IMR-90 (cell line): ENCODE data around the gene KIF6. TPM values are rescaled to one million over a fixed set of nuclear protein-coding genes. Genes with fewer than 3 reads are reported as not detected.

ENCODE experiments used
- ATAC-seq: fragments of 200-7000 bp; cut with Tn5 transposase; 2 replicates; pipeline ENCODE4 v1.9.1; 2020; ENCODE audit warnings: low read depth, mild to moderate bottlenecking, moderate library complexity
- BruUV-seq: library from RNA; stranded (reverse); fragments of 400-500 nt; replicated peaks from 2 replicates; lab custom pipeline; 2021; lab: Mats Ljungman, UMichigan
- CTCF ChIA-PET: fragments of 300-600 bp; formaldehyde crosslinking; extraction: SDS; loops from one replicate; lab custom pipeline; 2021; ENCODE audit warnings: antibody characterized with exemption; lab: Yijun Ruan, JAX
- POLR2A ChIA-PET: fragments of 300-600 bp; sonication (Branson Sonifier 250); formaldehyde crosslinking; loops from one replicate; lab custom pipeline; 2022; ENCODE audit warnings: antibody characterized with exemption; ENCODE audit not compliant: unreplicated experiment; lab: Charles Lee
- DNase-seq: peaks from one replicate; pipeline ENCODE4 v3.0.0; 2013
- H2AFZ ChIP-seq: replicated peaks from 2 replicates; pipeline ENCODE3; 2013; ENCODE audit warnings: low read length, mild to moderate bottlenecking; ENCODE audit not compliant: poor library complexity
- H2AK5ac ChIP-seq: 2 replicates; pipeline ENCODE4 v1.6.1; 2013; ENCODE audit warnings: low read depth, low read length, inconsistent platforms
- H2AK9ac ChIP-seq: replicated peaks from 2 replicates; pipeline ENCODE3; 2013; ENCODE audit warnings: mild to moderate bottlenecking, low read depth, low read length, moderate library complexity; ENCODE audit not compliant: poor library complexity
- H2BK120ac ChIP-seq: 2 replicates; pipeline ENCODE4 v1.6.1; 2013; ENCODE audit warnings: low read depth, low read length, inconsistent platforms
- H2BK15ac ChIP-seq: 3 replicates; pipeline ENCODE4 v1.6.1; 2013; ENCODE audit warnings: low read depth, low read length, inconsistent platforms
- H2BK20ac ChIP-seq: 2 replicates; pipeline ENCODE4 v1.6.1; 2013; ENCODE audit warnings: low read depth, mild to moderate bottlenecking, inconsistent platforms, low read length, moderate library complexity
- H2BK5ac ChIP-seq: 2 replicates; pipeline ENCODE4 v1.6.1; 2013; ENCODE audit warnings: mild to moderate bottlenecking, low read depth, low read length, inconsistent platforms; ENCODE audit not compliant: poor library complexity, severe bottlenecking
- H3K14ac ChIP-seq: replicated peaks from 2 replicates; pipeline ENCODE4 v1.6.1; 2013; ENCODE audit warnings: low read depth, low read length, inconsistent platforms
- H3K18ac ChIP-seq: 2 replicates; pipeline ENCODE4 v1.6.1; 2013; ENCODE audit warnings: low read depth, low read length, control low read depth
- H3K23ac ChIP-seq: 2 replicates; pipeline ENCODE4 v1.6.1; 2013; ENCODE audit warnings: low read depth, low read length, inconsistent platforms
- H3K27ac ChIP-seq: 2 replicates; pipeline ENCODE4 v1.5.1; 2013; ENCODE audit warnings: mild to moderate bottlenecking, control low read depth, low read length; ENCODE audit not compliant: insufficient read depth
- H3K27me3 ChIP-seq: 2 replicates; pipeline ENCODE4 v1.6.1; 2013; ENCODE audit warnings: low read length; ENCODE audit not compliant: control insufficient read depth, insufficient read depth
- H3K36me3 ChIP-seq: 2 replicates; pipeline ENCODE4 v1.6.1; 2013; ENCODE audit warnings: low read length, mixed read lengths; ENCODE audit not compliant: control insufficient read depth, insufficient read depth
- H3K4ac ChIP-seq: 2 replicates; pipeline ENCODE4 v1.6.1; 2013; ENCODE audit warnings: low read depth, low read length, inconsistent platforms
- H3K4me1 ChIP-seq: 2 replicates; pipeline ENCODE4 v1.6.1; 2013; ENCODE audit warnings: low read length, mixed read lengths; ENCODE audit not compliant: control insufficient read depth, insufficient read depth
- H3K4me2 ChIP-seq: 2 replicates; pipeline ENCODE4 v1.6.1; 2013; ENCODE audit warnings: low read depth, mild to moderate bottlenecking, control low read depth, low read length, moderate library complexity
- H3K4me3 ChIP-seq: 2 replicates; pipeline ENCODE4 v1.5.1; 2013; ENCODE audit warnings: low read depth, mild to moderate bottlenecking, control low read depth, low read length, moderate library complexity; ENCODE audit not compliant: insufficient read depth
- H3K56ac ChIP-seq: 2 replicates; pipeline ENCODE4 v1.6.1; 2013; ENCODE audit warnings: low read length, inconsistent platforms; ENCODE audit not compliant: insufficient read depth; ENCODE audit errors: extremely low read depth
- H3K79me1 ChIP-seq, 2 experiments: 2 replicates each; pipeline ENCODE4 v1.6.1; 2013; ENCODE audit warnings: low read length in 2 of 2, inconsistent platforms in 1 of 2, low read depth in 1 of 2
- H3K9ac ChIP-seq: 2 replicates; pipeline ENCODE4 v1.6.1; 2013; ENCODE audit warnings: low read depth, low read length, control low read depth
- H3K9me1 ChIP-seq: 2 replicates; pipeline ENCODE4 v1.6.1; 2013; ENCODE audit warnings: low read length, inconsistent platforms; ENCODE audit not compliant: insufficient read depth
- H3K9me3 ChIP-seq: 2 replicates; pipeline ENCODE4 v1.6.1; 2013; ENCODE audit warnings: low read length; ENCODE audit not compliant: control insufficient read depth, insufficient read depth
- H4K20me1 ChIP-seq: 2 replicates; pipeline ENCODE4 v1.6.1; 2013; ENCODE audit warnings: low read length, inconsistent platforms; ENCODE audit not compliant: insufficient read depth
- H4K5ac ChIP-seq: 2 replicates; pipeline ENCODE4 v1.6.1; 2013; ENCODE audit warnings: mild to moderate bottlenecking, low read depth, low read length, control low read depth
- H4K8ac ChIP-seq, 2 experiments: 2 replicates each; pipeline ENCODE4 v1.6.1; 2013; ENCODE audit warnings: low read depth in 2 of 2, low read length in 2 of 2, control low read depth in 1 of 2, inconsistent platforms in 1 of 2
- H4K91ac ChIP-seq: 2 replicates; pipeline ENCODE4 v1.6.1; 2013; ENCODE audit warnings: low read depth, low read length, inconsistent platforms; ENCODE audit not compliant: insufficient read depth
- BHLHE40 ChIP-seq: fragments of 150-350 bp; IDR thresholded peaks from 2 replicates; pipeline ENCODE4 v1.6.1; 2016; ENCODE audit warnings: mild to moderate bottlenecking, low read depth, low read length
- CHD1 ChIP-seq: IDR thresholded peaks from 2 replicates; pipeline ENCODE4 v1.6.1; 2012; ENCODE audit warnings: low read depth, low read length, improper control_type of control experiment
- CTCF ChIP-seq: conservative IDR thresholded peaks from 2 replicates; pipeline ENCODE4 v1.5.1; 2012; ENCODE audit warnings: mild to moderate bottlenecking, low read depth, low read length, improper control_type of control experiment
- ELK1 ChIP-seq: fragments of 150-350 bp; IDR thresholded peaks from 2 replicates; pipeline ENCODE4 v1.6.1; 2016; ENCODE audit warnings: low read depth, mild to moderate bottlenecking, low read length, moderate library complexity, borderline replicate concordance
- MAFK ChIP-seq: IDR thresholded peaks from 2 replicates; pipeline ENCODE4 v1.6.1; 2012; ENCODE audit warnings: low read depth, low read length, improper control_type of control experiment
- MAZ ChIP-seq: IDR thresholded peaks from 2 replicates; pipeline ENCODE4 v1.6.1; 2012; ENCODE audit warnings: low read depth, mild to moderate bottlenecking, low read length, improper control_type of control experiment, moderate library complexity, borderline replicate concordance
- NFE2L2 ChIP-seq: fragments of 150-350 bp; IDR thresholded peaks from 2 replicates; pipeline ENCODE4 v1.6.1; 2016; ENCODE audit warnings: low read depth, mild to moderate bottlenecking, low read length
- POLR2A ChIP-seq: IDR thresholded peaks from 2 replicates; pipeline ENCODE4 v1.6.1; 2012; ENCODE audit warnings: mild to moderate bottlenecking, low read depth, low read length
- RAD21 ChIP-seq: IDR thresholded peaks from 2 replicates; pipeline ENCODE4 v1.6.1; 2012; ENCODE audit warnings: low read length, improper control_type of control experiment
- RCOR1 ChIP-seq: IDR thresholded peaks from 2 replicates; pipeline ENCODE4 v1.6.1; 2012; ENCODE audit warnings: mild to moderate bottlenecking, low read length, improper control_type of control experiment; ENCODE audit not compliant: insufficient replicate concordance
- RFX5 ChIP-seq: IDR thresholded peaks from 2 replicates; pipeline ENCODE4 v1.8.0; 2012; ENCODE audit warnings: low read depth, mild to moderate bottlenecking, low read length, moderate library complexity
- USF2 ChIP-seq: fragments of 150-350 bp; IDR thresholded peaks from 2 replicates; pipeline ENCODE4 v1.6.1; 2017; ENCODE audit warnings: mild to moderate bottlenecking, antibody characterized with exemption, low read length, low read depth
- WGBS, 2 experiments: methylation state at CpG; one replicate each; pipeline versions ENCODE4 v1.1.5 to v1.1.7; 2013; ENCODE audit warnings: missing lambda C conversion rate in 2 of 2; ENCODE audit not compliant: insufficient read length in 1 of 2; ENCODE audit errors: extremely low coverage in 2 of 2; 5-methylcytosine and 5-hydroxymethylcytosine counted together
- dilution Hi-C: fragments of 300-500 bp; cut with HindIII; formaldehyde crosslinking; loops from one replicate; pipeline ENCODE4 v1.14.3; 2018; ENCODE audit warnings: low sequenced_read_pairs; ENCODE audit not compliant: unreplicated experiment
- in situ Hi-C: fragments of 300-500 bp; cut with MboI; formaldehyde crosslinking; loops from 3 replicates; pipeline ENCODE4 v1.14.3; 2019; ENCODE audit warnings: low sequenced_read_pairs, inconsistent platforms, mixed read lengths
- intact Hi-C: fragments of 100-400 bp; cut with micrococcal nuclease; formaldehyde crosslinking; loops from 2 replicates; pipeline ENCODE4 v1.10.0; 2022
- polyA plus RNA-seq, 3 experiments: library from polyadenylated mRNA; depleted of rRNA; stranded (reverse); fragments of >200 nt; gene quantifications; 2 replicates each; pipeline ENCODE4 v1.2.3, GENCODE V29; 2012; ENCODE audit warnings: low replicate concordance in 1 of 3
- total RNA-seq: library from RNA; depleted of rRNA; stranded (reverse); fragments of >200 nt; gene quantifications from 2 replicates; pipeline ENCODE4 v1.2.3, GENCODE V29; 2012

KIF6 gene
- total and polyA plus RNA-seq, 2 of the 4 experiments (the other 2 are of a cell fraction): under 0.01 to 0.10 TPM

GRCh38 chr6:39292637-39293036 lies 432.6 kb downstream of the KIF6 start:
- Histone ChIP-seq H3K9me3 (no peaks in the 10 kb centered on the region), H3K9me1 (no peaks in the 10 kb centered on the region), H3K56ac (no peak overlapping the region), H2BK15ac (no peak overlapping the region), H2BK20ac (no peak overlapping the region), H3K4me1 (no peaks in the 10 kb centered on the region), H3K14ac (no peak overlapping the region), H2BK120ac (no peak overlapping the region), H4K8ac (no peak overlapping the region), H3K23ac (no peak overlapping the region), H3K4me3 (no peak overlapping the region), H3K9ac (no peak overlapping the region), H3K4ac (no peak overlapping the region), H3K27me3 (no peaks in the 10 kb centered on the region; the same call in 1 of the 2 replicates), H2AK5ac (no peak overlapping the region), H3K36me3 (no peaks in the 10 kb centered on the region), H3K18ac (no peak overlapping the region), H4K5ac (no peak overlapping the region), H2BK5ac (no peak overlapping the region), H3K4me2 (no peak overlapping the region), H4K91ac (no peak overlapping the region), H4K20me1 (no peaks in the 10 kb centered on the region), H3K79me1 (no peaks in the 10 kb centered on the region), H3K27ac (no peak overlapping the region), H2AFZ (no peak overlapping the region), H2AK9ac (no peak overlapping the region)
- dilution Hi-C loops (no loop called here), intact Hi-C loops (no loop called here), in situ Hi-C loops (no loop called here)
- BruUV-seq: no TSS peak
- DNase-seq (no peak), ATAC-seq (no peak)
- CTCF ChIA-PET: no interaction called here
- POLR2A ChIA-PET: no interaction called here
- no CpG with 5 or more reads among the region's 6 CpGs for WGBS, 2 experiments
- TF ChIP-seq USF2: no peak
- no peak for TF ChIP-seq RFX5
- no peak for TF ChIP-seq RCOR1
- no peak for TF ChIP-seq CTCF
- TF ChIP-seq POLR2A: no peak
- TF ChIP-seq CHD1: no peak
- no peak for TF ChIP-seq BHLHE40
- TF ChIP-seq ELK1: no peak
- TF ChIP-seq NFE2L2: no peak
- TF ChIP-seq MAFK: no peak
- no peak for TF ChIP-seq RAD21
- no peak for TF ChIP-seq MAZ
